ENCODE measurements around the gene COL24A1.

Gene COL24A1

GRCh38 chr1:85830837-85831236, 325.7 kb downstream of the COL24A1 start:
- H3K36me3 ChIP-seq (ENCODE audit: insufficient read depth, low read length) = no peaks in the 10 kb centered on the region
- H3K27ac ChIP-seq = no peak overlapping the region
- H3K9me3 ChIP-seq (ENCODE audit: low read depth, low read length) = no peaks in the 10 kb centered on the region
- TF ChIP-seq FOXP2 (optimal IDR thresholded peaks at IDR 0.05; ENCODE audit: control extremely low read depth, extremely low read length, insufficient read depth) (no peak), POLR2AphosphoS5 (IDR thresholded peaks at IDR 0.05; ENCODE audit: borderline replicate concordance, low read depth, low read length) (no peak), EZH2 (IDR thresholded peaks at IDR 0.05) (no peak)
- H3K9ac ChIP-seq (ENCODE audit: insufficient read length) = no peak overlapping the region
- DNase-seq (ENCODE audit: low read depth, low spot score) = no peak
- no peak overlapping the region for H3K4me3 ChIP-seq

- H3K9ac ChIP-seq (ENCODE audit: insufficient read length) = no peak overlapping the region
- no peak for DNase-seq (ENCODE audit: low read depth, low spot score)
- H3K36me3 ChIP-seq (ENCODE audit: insufficient read depth, low read length) = no peaks in the 10 kb centered on the region
- no peak for TF ChIP-seq FOXP2 (optimal IDR thresholded peaks at IDR 0.05; ENCODE audit: control extremely low read depth, extremely low read length, insufficient read depth)
- no peak for TF ChIP-seq POLR2AphosphoS5 (IDR thresholded peaks at IDR 0.05; ENCODE audit: borderline replicate concordance, low read depth, low read length)
- no peak for TF ChIP-seq EZH2 (IDR thresholded peaks at IDR 0.05)
- H3K4me3 ChIP-seq = no peak overlapping the region
- no peak overlapping the region for H3K27ac ChIP-seq
- no peaks in the 10 kb centered on the region for H3K9me3 ChIP-seq (ENCODE audit: low read depth, low read length)
These were observed 332.3 kb downstream of the COL24A1 start for GRCh38 chr1:85824066-85824840.

- no peak overlapping the region for H3K27ac ChIP-seq
- no peak for DNase-seq (ENCODE audit: low read depth, low spot score)
- no peaks in the 10 kb centered on the region for H3K9me3 ChIP-seq (ENCODE audit: low read depth, low read length)
- TF ChIP-seq EZH2 (IDR thresholded peaks at IDR 0.05) = no peak
- no peak for TF ChIP-seq FOXP2 (optimal IDR thresholded peaks at IDR 0.05; ENCODE audit: control extremely low read depth, extremely low read length, insufficient read depth)
- TF ChIP-seq POLR2AphosphoS5 (IDR thresholded peaks at IDR 0.05; ENCODE audit: borderline replicate concordance, low read depth, low read length) = no peak
- H3K36me3 ChIP-seq (ENCODE audit: insufficient read depth, low read length) = no peaks in the 10 kb centered on the region
- no peak overlapping the region for H3K4me3 ChIP-seq
- no peak overlapping the region for H3K9ac ChIP-seq (ENCODE audit: insufficient read length)
These were observed 333.9 kb downstream of the COL24A1 start for GRCh38 chr1:85822696-85823095.

GRCh38 chr1:85818371-85818770, 338.2 kb downstream of the COL24A1 start:
- Histone ChIP-seq H3K36me3 (ENCODE audit: insufficient read depth, low read length) (no peaks in the 10 kb centered on the region), H3K9ac (ENCODE audit: insufficient read length) (no peak overlapping the region), H3K9me3 (ENCODE audit: low read depth, low read length) (no peaks in the 10 kb centered on the region), H3K27ac (no peak overlapping the region), H3K4me3 (no peak overlapping the region)
- no peak for TF ChIP-seq FOXP2 (optimal IDR thresholded peaks at IDR 0.05; ENCODE audit: control extremely low read depth, extremely low read length, insufficient read depth)
- no peak for TF ChIP-seq POLR2AphosphoS5 (IDR thresholded peaks at IDR 0.05; ENCODE audit: borderline replicate concordance, low read depth, low read length)
- no peak for TF ChIP-seq EZH2 (IDR thresholded peaks at IDR 0.05)
- DNase-seq (ENCODE audit: low read depth, low spot score) = no peak

GRCh38 chr1:85816606-85817005, 340.0 kb downstream of the COL24A1 start:
- no peak for DNase-seq (ENCODE audit: low read depth, low spot score)
- Histone ChIP-seq H3K9ac (ENCODE audit: insufficient read length) (no peak overlapping the region), H3K9me3 (ENCODE audit: low read depth, low read length) (no peaks in the 10 kb centered on the region), H3K4me3 (no peak overlapping the region), H3K36me3 (ENCODE audit: insufficient read depth, low read length) (no peaks in the 10 kb centered on the region), H3K27ac (no peak overlapping the region)
- no peak for TF ChIP-seq FOXP2 (optimal IDR thresholded peaks at IDR 0.05; ENCODE audit: control extremely low read depth, extremely low read length, insufficient read depth)
- TF ChIP-seq POLR2AphosphoS5 (IDR thresholded peaks at IDR 0.05; ENCODE audit: borderline replicate concordance, low read depth, low read length) = no peak
- TF ChIP-seq EZH2 (IDR thresholded peaks at IDR 0.05) = no peak

- no peak for DNase-seq (ENCODE audit: low read depth, low spot score)
- no peaks in the 10 kb centered on the region for H3K9me3 ChIP-seq (ENCODE audit: low read depth, low read length)
- H3K9ac ChIP-seq (ENCODE audit: insufficient read length) = no peak overlapping the region
- no peak overlapping the region for H3K27ac ChIP-seq
- TF ChIP-seq FOXP2 (optimal IDR thresholded peaks at IDR 0.05; ENCODE audit: control extremely low read depth, extremely low read length, insufficient read depth) = no peak
- no peak for TF ChIP-seq POLR2AphosphoS5 (IDR thresholded peaks at IDR 0.05; ENCODE audit: borderline replicate concordance, low read depth, low read length)
- TF ChIP-seq EZH2 (IDR thresholded peaks at IDR 0.05) = no peak
- H3K4me3 ChIP-seq = no peak overlapping the region
- H3K36me3 ChIP-seq (ENCODE audit: insufficient read depth, low read length) = no peaks in the 10 kb centered on the region
These were observed 340.7 kb downstream of the COL24A1 start for GRCh38 chr1:85815906-85816305.

GRCh38 chr1:85806236-85806965, 350.2 kb downstream of the COL24A1 start:
- TF ChIP-seq FOXP2 (optimal IDR thresholded peaks at IDR 0.05; ENCODE audit: control extremely low read depth, extremely low read length, insufficient read depth) (no peak), POLR2AphosphoS5 (IDR thresholded peaks at IDR 0.05; ENCODE audit: borderline replicate concordance, low read depth, low read length) (no peak), EZH2 (IDR thresholded peaks at IDR 0.05) (no peak)
- no peak overlapping the region for H3K9ac ChIP-seq (ENCODE audit: insufficient read length)

GRCh38 chr1:85801520-85801919, 355.1 kb downstream of the COL24A1 start:
- Histone ChIP-seq H3K9me3 (ENCODE audit: low read depth, low read length) (no peaks in the 10 kb centered on the region), H3K36me3 (ENCODE audit: insufficient read depth, low read length) (no peaks in the 10 kb centered on the region), H3K4me3 (no peak overlapping the region), H3K9ac (ENCODE audit: insufficient read length) (no peak overlapping the region), H3K27ac (no peak overlapping the region)
- TF ChIP-seq EZH2 (IDR thresholded peaks at IDR 0.05) (no peak), FOXP2 (optimal IDR thresholded peaks at IDR 0.05; ENCODE audit: control extremely low read depth, extremely low read length, insufficient read depth) (no peak), POLR2AphosphoS5 (IDR thresholded peaks at IDR 0.05; ENCODE audit: borderline replicate concordance, low read depth, low read length) (no peak)
- DNase-seq (ENCODE audit: low read depth, low spot score) = no peak

More at GRCh38 chr1:85806236-85806965, 350.2 kb downstream of the COL24A1 start:
- Histone ChIP-seq H3K9me3 (ENCODE audit: low read depth, low read length) (no peaks in the 10 kb centered on the region), H3K4me3 (no peak overlapping the region), H3K27ac (no peak overlapping the region), H3K36me3 (ENCODE audit: insufficient read depth, low read length) (no peaks in the 10 kb centered on the region)
- DNase-seq (ENCODE audit: low read depth, low spot score) = no peak
